Calu3 (cell line): ENCODE data around the gene OTOP3. TPM values are rescaled to one million over a fixed set of nuclear protein-coding genes. Genes with fewer than 3 reads are reported as not detected.

Source experiments
- BruUV-seq: library from RNA; stranded (reverse); fragments of 400-500 nt; replicated peaks from 2 replicates; lab custom pipeline; 2021; lab: Mats Ljungman, UMichigan
- CTCF ChIA-PET: fragments of 300-600 bp; sonication (Branson Sonifier 250); formaldehyde crosslinking; loops from one replicate; lab custom pipeline; 2022; ENCODE audit warnings: antibody characterized with exemption; lab: Charles Lee
- DNase-seq: peaks from one replicate; pipeline ENCODE4 v3.0.0; 2022
- H3K27ac Mint-ChIP-seq: one replicate; pipeline ENCODE4 v1.8.0; 2022; ENCODE audit warnings: mixed read lengths; ENCODE audit not compliant: unreplicated experiment
- H3K27me3 Mint-ChIP-seq: one replicate; pipeline ENCODE4 v1.8.0; 2022; ENCODE audit warnings: mixed read lengths; ENCODE audit not compliant: unreplicated experiment
- H3K36me3 Mint-ChIP-seq: one replicate; pipeline ENCODE4 v1.8.0; 2022; ENCODE audit warnings: mild to moderate bottlenecking, moderate library complexity, mixed read lengths; ENCODE audit not compliant: insufficient read depth, unreplicated experiment
- H3K4me1 Mint-ChIP-seq: one replicate; pipeline ENCODE4 v1.8.0; 2022; ENCODE audit warnings: mild to moderate bottlenecking, low read depth, mixed read lengths; ENCODE audit not compliant: unreplicated experiment
- H3K4me3 Mint-ChIP-seq: one replicate; pipeline ENCODE4 v1.8.0; 2022; ENCODE audit warnings: mild to moderate bottlenecking, low read depth, moderate library complexity, mixed read lengths; ENCODE audit not compliant: unreplicated experiment
- H3K9me3 Mint-ChIP-seq: one replicate; pipeline ENCODE4 v1.8.0; 2022; ENCODE audit warnings: low read depth, mixed read lengths; ENCODE audit not compliant: unreplicated experiment
- CTCF ChIP-seq: fragments of 200-600 bp; IDR thresholded peaks from one replicate; pipeline ENCODE4 v1.8.0; 2022; ENCODE audit warnings: antibody characterized with exemption; ENCODE audit not compliant: unreplicated experiment
- intact Hi-C: fragments of 100-400 bp; cut with micrococcal nuclease; formaldehyde crosslinking; loops from one replicate; pipeline ENCODE4 v1.10.0; 2022; ENCODE audit not compliant: unreplicated experiment
- total RNA-seq: library from RNA; stranded (reverse); gene quantifications from 2 replicates; pipeline ENCODE4 v1.2.3, GENCODE V29; 2022

The OTOP3 gene
- total RNA-seq, 1 experiment from 2014 or later = not detected

GRCh38 chr17:74961657-74962350 is 26.1 kb downstream of the OTOP3 start:
- no peaks in the 10 kb centered on the region for H3K9me3 Mint-ChIP-seq
- peak; percentile 87 for TF ChIP-seq CTCF
- no peak overlapping the region for H3K4me3 Mint-ChIP-seq
- H3K4me1 Mint-ChIP-seq = peaks cover 20% of the 10 kb centered on the region
- BruUV-seq = no TSS peak
- intact Hi-C loops = loop anchor here (5.0 kb wide), 2 partner anchors 50 to 70 kb away; partner anchors contain the start of gene MRPL58
- H3K27me3 Mint-ChIP-seq = no peaks in the 10 kb centered on the region
- peaks cover 64% of the 10 kb centered on the region for H3K36me3 Mint-ChIP-seq
- DNase-seq = peak; percentile 93
- CTCF ChIA-PET = interaction anchor here (0.5 to 4.0 kb wide), 19 partner anchors 11 to 323 kb away, joined by 3 to 38 read pairs (median 5); partner anchors contain the start of genes ATP5PD, CDR2L, HID1 and KCTD2
- no peak overlapping the region for H3K27ac Mint-ChIP-seq

DNA sequence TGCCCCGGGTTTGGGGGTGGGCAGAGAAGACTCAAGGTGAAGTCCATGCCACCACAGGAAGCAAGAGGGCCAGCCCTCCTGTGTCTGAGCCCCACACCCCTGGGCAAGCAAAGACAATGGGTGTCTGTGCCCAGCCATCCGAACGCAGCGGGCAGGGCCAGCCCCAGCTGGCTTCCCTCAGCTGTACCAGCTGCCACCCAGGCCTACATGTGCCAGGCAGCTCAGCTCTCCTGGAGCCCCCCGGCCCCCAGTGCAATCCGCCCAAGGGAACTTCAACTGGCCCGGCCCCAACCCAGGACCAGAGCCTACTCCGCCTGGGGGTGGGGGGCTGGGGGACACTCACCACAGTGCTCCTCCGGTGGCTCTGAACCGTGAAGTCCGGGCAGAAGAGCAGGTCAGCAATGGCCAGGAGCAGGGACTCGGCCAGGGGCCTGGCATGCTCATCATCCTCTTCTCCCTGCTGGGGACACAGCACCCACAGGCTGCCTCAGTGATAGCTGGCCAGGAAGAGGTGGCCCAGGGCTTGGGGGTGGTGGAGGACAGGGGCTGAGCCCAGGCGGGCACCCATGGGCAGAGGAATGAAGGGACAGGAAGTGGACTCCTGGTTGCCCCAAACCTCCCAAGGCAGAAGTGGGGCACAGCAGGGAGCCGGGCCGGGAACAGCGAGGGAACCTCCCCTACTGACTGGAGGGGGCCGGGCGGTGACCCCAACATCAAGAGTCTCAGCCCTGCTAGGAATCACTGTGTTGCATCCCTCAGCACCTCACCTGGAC is 27.1 kb downstream of the OTOP3 start:
- Mint-ChIP-seq H3K27me3 (no peaks in the 10 kb centered on the region), H3K36me3 (peaks cover 57% of the 10 kb centered on the region), H3K4me3 (no peak overlapping the region), H3K27ac (no peak overlapping the region), H3K9me3 (no peaks in the 10 kb centered on the region), H3K4me1 (peaks cover 23% of the 10 kb centered on the region)
- no peak for DNase-seq
- no TSS peak for BruUV-seq
- TF ChIP-seq CTCF = no peak
- CTCF ChIA-PET = interaction anchor here (0.6 to 4.0 kb wide), 6 partner anchors 10 to 239 kb away, joined by 4 to 38 read pairs (median 17); partner anchors contain the start of genes HID1 and MRPL58
- intact Hi-C loops = loop anchor here (5.0 kb wide), 2 partner anchors 49 to 69 kb away; partner anchors contain the start of gene MRPL58

- peaks cover 55% of the 10 kb centered on the region for H3K36me3 Mint-ChIP-seq
- H3K4me1 Mint-ChIP-seq = peaks cover 31% of the 10 kb centered on the region
- H3K27ac Mint-ChIP-seq = no peak overlapping the region
- CTCF ChIA-PET = interaction anchor here (1.4 to 4.0 kb wide), 2 partner anchors 9 to 49 kb away, joined by 3 to 26 read pairs; partner anchors contain the start of genes HID1 and MRPL58
- no TSS peak for BruUV-seq
- H3K9me3 Mint-ChIP-seq = no peaks in the 10 kb centered on the region
- H3K27me3 Mint-ChIP-seq = no peaks in the 10 kb centered on the region
- H3K4me3 Mint-ChIP-seq = no peak overlapping the region
- intact Hi-C loops = loop anchor here (5.0 kb wide), 2 partner anchors 49 to 69 kb away; partner anchors contain the start of gene MRPL58
- TF ChIP-seq CTCF = peak; percentile 13
- no peak for DNase-seq
Measured at GRCh38 chr17:74963656-74964055, 28.0 kb downstream of the OTOP3 start.

DNA sequence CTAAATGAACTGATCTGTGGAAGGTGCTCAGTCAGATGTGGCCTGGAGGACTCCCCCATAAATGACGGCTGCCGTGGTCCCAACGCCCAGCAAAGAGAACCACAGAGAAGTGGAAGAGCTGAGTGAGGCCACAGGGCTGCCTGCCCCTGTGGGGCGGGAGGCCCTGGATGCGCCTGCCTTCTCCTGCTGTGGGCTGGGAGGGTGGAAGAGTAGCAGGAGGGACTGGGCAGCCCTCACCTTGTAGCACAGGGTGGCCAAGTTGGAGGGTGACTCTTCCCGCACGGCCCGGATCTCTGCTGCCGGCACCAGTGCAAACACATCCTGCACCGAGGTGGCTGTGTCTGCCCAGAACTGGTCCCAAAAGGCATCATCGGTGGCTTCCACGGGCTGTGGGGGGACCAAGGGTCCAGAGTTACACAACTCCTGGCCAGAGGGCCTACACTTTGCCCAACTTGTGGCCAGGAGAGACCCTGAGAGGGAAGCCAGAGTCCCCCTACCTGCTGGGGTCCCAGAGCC is 28.6 kb downstream of the OTOP3 start:
- CTCF ChIA-PET = interaction anchor here (1.4 to 4.0 kb wide), 2 partner anchors 9 to 48 kb away, joined by 3 to 26 read pairs; partner anchors contain the start of genes HID1 and MRPL58
- no TSS peak for BruUV-seq
- Mint-ChIP-seq H3K4me1 (peaks cover 36% of the 10 kb centered on the region), H3K36me3 (peaks cover 52% of the 10 kb centered on the region), H3K9me3 (no peaks in the 10 kb centered on the region), H3K27me3 (no peaks in the 10 kb centered on the region), H3K4me3 (no peak overlapping the region), H3K27ac (no peak overlapping the region)
- DNase-seq = no peak
- intact Hi-C loops = loop anchor here (5.0 kb wide), 2 partner anchors 48 to 68 kb away; partner anchors contain the start of gene MRPL58
- TF ChIP-seq CTCF = no peak
